Lung (tissue), 12 donors: Measurements from ENCODE around the gene FGGY. TPM values are rescaled to one million over a fixed set of nuclear protein-coding genes. Genes with fewer than 3 reads are reported as not detected.

Experiments
- ATAC-seq: fragments of 200-7000 bp; cut with Tn5 transposase; one replicate; pipeline ENCODE4 v1.9.1; 2020; ENCODE audit warnings: moderate number of reproducible peaks; ENCODE audit not compliant: insufficient read depth, low FRiP score
- DNase-seq, 3 donors: peaks; one replicate each; pipeline ENCODE4 v3.0.0-alpha.2; 2013 to 2017
- H3K27ac ChIP-seq, 2 donors: one replicate each; pipeline ENCODE4 v1.5.1; 2013; ENCODE audit warnings: mild to moderate bottlenecking in 2 of 2, moderate library complexity in 2 of 2, control low read depth in 1 of 2, inconsistent platforms in 1 of 2, low read depth in 1 of 2, low read length in 1 of 2
- H3K27me3 ChIP-seq, 3 donors: one replicate each; pipeline ENCODE4 v1.5.1; 2013; ENCODE audit warnings: low read length in 2 of 3; ENCODE audit not compliant: control insufficient read depth in 3 of 3, insufficient read depth in 3 of 3
- H3K36me3 ChIP-seq, 4 donors: one replicate each; pipeline ENCODE4 v1.5.1; 2013; ENCODE audit warnings: low read length in 4 of 4, mild to moderate bottlenecking in 1 of 4, moderate library complexity in 1 of 4; ENCODE audit not compliant: control insufficient read depth in 4 of 4, insufficient read depth in 4 of 4
- H3K4me1 ChIP-seq, 5 donors: one replicate each; pipeline ENCODE4 v1.5.1; 2013; ENCODE audit warnings: low read length in 5 of 5, mild to moderate bottlenecking in 2 of 5, moderate library complexity in 1 of 5; ENCODE audit not compliant: control insufficient read depth in 5 of 5, insufficient read depth in 5 of 5
- H3K4me3 ChIP-seq: one replicate; pipeline ENCODE4 v1.5.1; 2013; ENCODE audit warnings: mild to moderate bottlenecking, control low read depth, moderate library complexity
- H3K9ac ChIP-seq, 2 donors: one replicate each; pipeline ENCODE4 v1.5.1; 2013; ENCODE audit warnings: low read length in 2 of 2, control low read depth in 1 of 2; ENCODE audit not compliant: insufficient read depth in 1 of 2
- H3K9me3 ChIP-seq, 4 donors: one replicate each; pipeline ENCODE4 v1.5.1; 2013; ENCODE audit warnings: low read length in 3 of 4, mild to moderate bottlenecking in 1 of 4, moderate library complexity in 1 of 4; ENCODE audit not compliant: control insufficient read depth in 4 of 4, insufficient read depth in 3 of 4
- CTCF ChIP-seq: IDR thresholded peaks from 2 replicates; pipeline ENCODE4 v1.5.1; 2012; ENCODE audit warnings: mild to moderate bottlenecking; ENCODE audit errors: control extremely low read depth, extremely low read depth
- WGBS, 2 donors: extraction: QIAGEN DNeasy Blood & Tissue Kit; methylation state at CpG; one replicate each; pipeline ENCODE4 v1.1.7; 2013; 5-methylcytosine and 5-hydroxymethylcytosine counted together
- polyA plus RNA-seq, 2 donors: library from polyadenylated mRNA; stranded (reverse); fragments of 200-250 nt; gene quantifications; one replicate each; pipeline ENCODE4 v1.2.1, GENCODE V29; 2013
- total RNA-seq, 2 donors: library from RNA; depleted of rRNA in 1 of 2; stranded (reverse); fragments of >200 nt in 1 of 2; gene quantifications; one replicate each; pipeline ENCODE4 v1.2.1, GENCODE V29; 2014 to 2021
- donor health status: control.
- donor health status: control.
- donor health status: Bipolar disorder and iron deficiency.
- donor health status: healthy.
- donor health status: DM: yes; HTN: yes; CAD: no.

Gene FGGY
- total and polyA plus RNA-seq, 4 donors, result 16.1 to 42.3 (median 18.3) TPM

GRCh38 chr1:59788825-59789224, 491.9 kb downstream of the FGGY start:
- DNase-seq (no peak), ATAC-seq (no peak)
- TF ChIP-seq CTCF, result no peak
- H3K4me3 ChIP-seq, result no peak overlapping the region
- H3K27me3 ChIP-seq, result no peaks in the 10 kb centered on the region
- H3K9ac ChIP-seq, result no peak overlapping the region
- H3K27ac ChIP-seq, result no peak overlapping the region
- H3K4me1 ChIP-seq, result peaks cover 0 to 8% (median 0%) of the 10 kb centered on the region in 5 donors
- H3K36me3 ChIP-seq, result no peaks in the 10 kb centered on the region
- peaks cover 0 to 4% (median 0%) of the 10 kb centered on the region in 4 donors for H3K9me3 ChIP-seq

GRCh38 chr1:59798600-59798999, 501.7 kb downstream of the FGGY start:
- ATAC-seq, result no peak
- Histone ChIP-seq H3K27me3 (no peaks in the 10 kb centered on the region), H3K36me3 (no peaks in the 10 kb centered on the region), H3K9me3 (no peaks in the 10 kb centered on the region), H3K27ac (no peak overlapping the region), H3K4me1 (no peaks in the 10 kb centered on the region), H3K4me3 (no peak overlapping the region), H3K9ac (no peak overlapping the region)
- no peak for DNase-seq
- TF ChIP-seq CTCF, result no peak

GRCh38 chr1:59803458-59804038, 506.7 kb downstream of the FGGY start:
- Histone ChIP-seq H3K27me3 (peaks cover 0 to 2% (median 0%) of the 10 kb centered on the region in 3 donors), H3K4me3 (no peak overlapping the region), H3K27ac (no peak overlapping the region), H3K36me3 (no peaks in the 10 kb centered on the region), H3K9me3 (no peaks in the 10 kb centered on the region), H3K4me1 (no peaks in the 10 kb centered on the region), H3K9ac (no peak overlapping the region)
- DNase-seq (no peak), ATAC-seq (no peak)
- 41 to 51% methylated on average over 1 of the region's 1 CpG for WGBS, 2 donors
- no peak for TF ChIP-seq CTCF

- Histone ChIP-seq H3K9me3 (no peaks in the 10 kb centered on the region), H3K4me1 (no peaks in the 10 kb centered on the region), H3K27me3 (peaks cover 0 to 3% (median 0%) of the 10 kb centered on the region in 3 donors), H3K9ac (no peak overlapping the region), H3K36me3 (no peaks in the 10 kb centered on the region), H3K4me3 (no peak overlapping the region), H3K27ac (no peak overlapping the region)
- no peak for DNase-seq
- no peak for ATAC-seq
- no peak for TF ChIP-seq CTCF
These were observed 507.4 kb downstream of the FGGY start for GRCh38 chr1:59804301-59804700.
